Mucosa of descending colon (tissue), 3 donors: ENCODE results near the gene RPL37A. TPM values are rescaled to one million over a fixed set of nuclear protein-coding genes. Genes with fewer than 3 reads are reported as not detected.

Experiments used
- ATAC-seq: fragments of 200-7000 bp; cut with Tn5 transposase; one replicate; pipeline ENCODE4 v1.9.1; 2020; ENCODE audit warnings: mild to moderate bottlenecking, moderate library complexity
- DNase-seq, 3 donors: peaks; one replicate each; pipeline ENCODE4 v3.0.0-alpha.2; 2020
- H3K36me3 ChIP-seq: fragments of 200-600 bp; one replicate; pipeline ENCODE4 v1.8.0; 2021; ENCODE audit warnings: low read depth, mild to moderate bottlenecking
- H3K4me1 ChIP-seq: fragments of 200-600 bp; one replicate; pipeline ENCODE4 v1.8.0; 2021; ENCODE audit warnings: low read depth, mild to moderate bottlenecking
- H3K4me3 ChIP-seq: fragments of 200-600 bp; one replicate; pipeline ENCODE4 v1.8.0; 2021; ENCODE audit warnings: mild to moderate bottlenecking
- H3K9me3 ChIP-seq: fragments of 200-600 bp; one replicate; pipeline ENCODE4 v1.8.0; 2021; ENCODE audit warnings: mild to moderate bottlenecking
- intact Hi-C, 2 donors: fragments of 100-400 bp; cut with DNase I in 1 of 2; cut with micrococcal nuclease in 1 of 2; formaldehyde crosslinking; loops; one replicate each; pipeline versions ENCODE4 v1.11.0 to v1.11.1; 2022; cut with DNase I, micrococcal nuclease
- total RNA-seq, 3 donors: library from RNA; stranded (reverse); fragmentation: NEBNext Ultra II Directional in 2 of 3; extraction: Animal tissue kit (Norgen Biotek cat#: 25700) in 2 of 3; gene quantifications; one replicate each; pipeline versions ENCODE4 v1.2.1 to v1.2.4, GENCODE V29; 2021 to 2023
- TF ChIP-seq, protein P1 (sequence below): fragments of 200-600 bp; IDR thresholded peaks from one replicate; pipeline ENCODE4 v1.8.0; 2022; ENCODE audit warnings: antibody characterized with exemption, mild to moderate bottlenecking
- donor health status: DM: no; HTN: no; CAD: no; lungs with moderate emphysema.
- donor health status: DM: no; HTN: no; CAD: no.
- donor health status: DM: no; HTN: yes; CAD: no.

The RPL37A gene
- total RNA-seq, 3 donors from 2014 or later = 1,908 to 2,059 (median 1,949) TPM

- no peaks in the 10 kb centered on the region for H3K4me1 ChIP-seq
- H3K4me3 ChIP-seq = no peak overlapping the region
- TF ChIP-seq, protein P1, sequence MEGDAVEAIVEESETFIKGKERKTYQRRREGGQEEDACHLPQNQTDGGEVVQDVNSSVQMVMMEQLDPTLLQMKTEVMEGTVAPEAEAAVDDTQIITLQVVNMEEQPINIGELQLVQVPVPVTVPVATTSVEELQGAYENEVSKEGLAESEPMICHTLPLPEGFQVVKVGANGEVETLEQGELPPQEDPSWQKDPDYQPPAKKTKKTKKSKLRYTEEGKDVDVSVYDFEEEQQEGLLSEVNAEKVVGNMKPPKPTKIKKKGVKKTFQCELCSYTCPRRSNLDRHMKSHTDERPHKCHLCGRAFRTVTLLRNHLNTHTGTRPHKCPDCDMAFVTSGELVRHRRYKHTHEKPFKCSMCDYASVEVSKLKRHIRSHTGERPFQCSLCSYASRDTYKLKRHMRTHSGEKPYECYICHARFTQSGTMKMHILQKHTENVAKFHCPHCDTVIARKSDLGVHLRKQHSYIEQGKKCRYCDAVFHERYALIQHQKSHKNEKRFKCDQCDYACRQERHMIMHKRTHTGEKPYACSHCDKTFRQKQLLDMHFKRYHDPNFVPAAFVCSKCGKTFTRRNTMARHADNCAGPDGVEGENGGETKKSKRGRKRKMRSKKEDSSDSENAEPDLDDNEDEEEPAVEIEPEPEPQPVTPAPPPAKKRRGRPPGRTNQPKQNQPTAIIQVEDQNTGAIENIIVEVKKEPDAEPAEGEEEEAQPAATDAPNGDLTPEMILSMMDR = no peak
- no peaks in the 10 kb centered on the region for H3K36me3 ChIP-seq
- intact Hi-C loops = no loop called here
- no peak for ATAC-seq
- no peaks in the 10 kb centered on the region for H3K9me3 ChIP-seq
- DNase-seq = no peak
Measured at GRCh38 chr2:216474925-216475670, 23.5 kb upstream of the RPL37A start.

- TF ChIP-seq, protein P1 = no peak
- intact Hi-C loops = no loop called here
- no peak overlapping the region for H3K4me3 ChIP-seq
- DNase-seq (no peak), ATAC-seq (no peak)
- no peaks in the 10 kb centered on the region for H3K4me1 ChIP-seq
- H3K36me3 ChIP-seq = no peaks in the 10 kb centered on the region
- no peaks in the 10 kb centered on the region for H3K9me3 ChIP-seq
Measured at GRCh38 chr2:216475767-216476166, 22.9 kb upstream of the RPL37A start.

DNA sequence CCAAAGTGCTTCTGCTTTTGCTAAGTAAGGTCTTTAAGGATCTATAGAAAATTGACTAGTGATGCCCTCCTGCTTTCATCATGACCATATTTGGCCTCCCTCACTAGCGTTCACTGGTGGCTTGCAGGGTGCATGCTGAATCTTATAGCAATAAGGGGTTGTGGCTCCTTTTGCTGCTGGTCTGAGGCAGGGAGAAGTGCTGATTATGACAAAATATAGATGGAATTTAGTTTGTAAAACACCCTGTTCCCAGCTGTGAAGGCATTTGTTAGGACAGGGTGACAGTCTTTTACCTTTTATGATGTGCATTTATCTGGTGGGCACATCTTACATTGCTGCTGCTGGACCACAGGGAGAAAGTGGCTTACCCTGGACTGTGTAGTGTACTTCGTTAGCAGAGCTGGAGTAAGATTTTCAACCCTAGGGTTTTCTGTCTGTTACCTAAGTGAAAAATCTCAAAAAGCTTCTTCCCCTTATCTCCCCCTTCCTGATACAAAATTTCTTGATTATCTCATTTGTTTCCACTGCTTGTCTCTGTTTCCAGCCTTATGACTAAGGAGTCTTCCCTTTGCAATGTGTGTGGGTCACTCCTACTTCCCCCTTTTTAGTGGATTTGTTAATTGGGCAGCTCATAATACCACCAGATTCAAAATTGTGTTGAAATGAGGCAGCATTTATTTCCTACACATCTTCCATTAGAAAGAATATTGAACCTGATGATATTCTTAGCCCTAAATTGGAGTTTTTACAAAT, 21.2 kb upstream of the RPL37A start:
- Histone ChIP-seq H3K4me1 (no peaks in the 10 kb centered on the region), H3K4me3 (no peak overlapping the region), H3K9me3 (no peaks in the 10 kb centered on the region), H3K36me3 (no peaks in the 10 kb centered on the region)
- intact Hi-C loops = no loop called here
- ATAC-seq (no peak), DNase-seq (no peak)
- TF ChIP-seq, protein P1 = no peak

DNA sequence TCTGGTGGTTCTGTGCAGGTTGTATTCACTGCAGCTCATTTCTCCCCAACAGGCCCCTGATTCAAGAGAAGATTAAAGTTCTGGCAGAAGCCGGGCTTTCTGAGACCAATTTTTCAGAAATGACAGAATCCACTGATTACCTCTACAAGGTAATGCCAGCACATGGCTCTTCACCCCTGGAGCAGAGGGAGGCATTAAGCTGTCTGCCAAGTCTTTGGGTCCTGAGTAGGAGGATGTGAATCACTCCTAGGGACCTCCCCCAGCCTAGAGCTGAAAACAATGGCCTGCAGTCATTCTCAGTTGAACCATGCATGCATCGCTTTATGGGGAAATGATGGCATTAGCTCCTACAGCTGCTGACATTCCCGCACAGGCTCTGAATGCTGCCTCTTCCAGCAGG, 20.5 kb upstream of the RPL37A start:
- no peaks in the 10 kb centered on the region for H3K36me3 ChIP-seq
- no peak overlapping the region for H3K4me3 ChIP-seq
- TF ChIP-seq, protein P1 = no peak
- H3K9me3 ChIP-seq = no peaks in the 10 kb centered on the region
- intact Hi-C loops = no loop called here
- DNase-seq = no peak
- H3K4me1 ChIP-seq = no peaks in the 10 kb centered on the region
- no peak for ATAC-seq

GRCh38 chr2:216478791-216479190, 19.9 kb upstream of the RPL37A start:
- H3K36me3 ChIP-seq = no peaks in the 10 kb centered on the region
- H3K9me3 ChIP-seq = no peaks in the 10 kb centered on the region
- no peaks in the 10 kb centered on the region for H3K4me1 ChIP-seq
- ATAC-seq = no peak
- TF ChIP-seq, protein P1 = no peak
- DNase-seq = no peak
- intact Hi-C loops = no loop called here
- no peak overlapping the region for H3K4me3 ChIP-seq
